GM18951 (cell line): Measurements from ENCODE around the gene CYP3A5.
"Not testable (repeated sequence)": the region's sequence is repeated elsewhere in the genome, so short reads cannot be mapped to it uniquely, and the experiment has no call there.

ENCODE experiments used
- POLR2A ChIP-seq: IDR thresholded peaks from 4 replicates; pipeline ENCODE4 v1.6.1; 2011; ENCODE audit warnings: mild to moderate bottlenecking; ENCODE audit not compliant: insufficient read length, insufficient read depth; ENCODE audit errors: extremely low read depth
- in situ Hi-C: fragments of 300-500 bp; cut with MboI; formaldehyde crosslinking; loops from one replicate; pipeline ENCODE4 v1.12.0; 2022; ENCODE audit warnings: low sequenced_read_pairs, mixed read lengths, inconsistent platforms; ENCODE audit not compliant: unreplicated experiment

The CYP3A5 gene

DNA sequence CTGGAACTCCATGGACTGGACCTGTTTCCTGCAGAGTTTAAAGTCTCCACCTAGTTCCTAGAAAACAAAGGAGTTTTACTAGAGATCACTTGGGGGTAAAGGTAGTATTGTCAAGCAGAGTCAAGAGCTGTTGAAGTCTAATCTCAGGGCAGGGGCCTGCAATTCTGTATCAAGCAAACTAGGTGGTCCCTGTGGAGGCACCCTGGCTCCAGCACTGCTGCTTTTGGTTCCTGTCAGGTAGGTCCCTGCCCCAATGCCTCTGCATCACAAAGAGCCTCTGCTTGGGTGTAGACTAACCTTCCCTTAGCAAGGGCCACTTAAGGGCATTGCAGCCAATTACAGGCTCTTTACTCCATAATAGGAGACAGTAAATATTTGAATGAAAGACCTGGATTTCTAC, 40.5 kb downstream of the CYP3A5 start:
- TF ChIP-seq POLR2A, result no peak
- in situ Hi-C loops, result no loop called here

DNA sequence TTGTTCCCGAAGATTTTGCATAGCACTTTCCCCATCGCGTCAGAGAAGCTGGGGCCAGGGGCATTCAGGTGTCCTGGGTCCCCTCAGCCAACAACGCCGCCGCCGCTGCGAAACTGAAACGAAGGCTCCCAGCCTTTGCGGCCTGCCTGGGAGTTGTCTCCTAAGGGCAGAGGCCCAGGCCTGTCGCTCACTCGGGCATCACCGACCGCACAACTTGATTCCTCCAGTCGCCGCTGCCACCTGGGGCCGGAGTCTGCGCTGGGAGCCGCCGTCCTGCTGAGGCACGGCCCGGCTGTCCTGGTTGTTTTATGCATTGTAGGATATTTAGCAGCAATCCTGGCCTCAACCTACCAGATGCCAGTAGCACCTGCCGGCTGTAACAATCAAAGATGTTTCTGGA, 41.1 kb downstream of the CYP3A5 start:
- TF ChIP-seq POLR2A, result no peak
- in situ Hi-C loops, result no loop called here

DNA sequence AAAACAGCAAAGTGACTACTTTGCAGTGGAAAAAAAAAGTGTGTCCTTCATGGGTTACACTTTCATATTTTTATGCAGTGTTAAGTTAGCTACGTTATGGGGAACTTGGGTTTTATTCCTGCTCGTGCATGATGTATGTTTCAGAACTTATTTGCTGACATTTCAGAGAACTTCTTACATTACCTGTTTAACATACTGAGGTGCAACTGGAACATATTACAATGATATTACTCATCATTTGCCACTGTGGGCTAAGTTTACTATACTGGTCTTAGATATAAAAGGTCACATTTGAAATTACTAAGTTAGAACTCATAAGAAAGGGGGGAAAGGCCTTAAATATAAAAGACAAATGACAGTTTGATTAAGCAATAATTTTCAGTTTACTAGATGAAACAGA, 42.4 kb downstream of the CYP3A5 start:
- in situ Hi-C loops, result not testable (repeated sequence)

DNA sequence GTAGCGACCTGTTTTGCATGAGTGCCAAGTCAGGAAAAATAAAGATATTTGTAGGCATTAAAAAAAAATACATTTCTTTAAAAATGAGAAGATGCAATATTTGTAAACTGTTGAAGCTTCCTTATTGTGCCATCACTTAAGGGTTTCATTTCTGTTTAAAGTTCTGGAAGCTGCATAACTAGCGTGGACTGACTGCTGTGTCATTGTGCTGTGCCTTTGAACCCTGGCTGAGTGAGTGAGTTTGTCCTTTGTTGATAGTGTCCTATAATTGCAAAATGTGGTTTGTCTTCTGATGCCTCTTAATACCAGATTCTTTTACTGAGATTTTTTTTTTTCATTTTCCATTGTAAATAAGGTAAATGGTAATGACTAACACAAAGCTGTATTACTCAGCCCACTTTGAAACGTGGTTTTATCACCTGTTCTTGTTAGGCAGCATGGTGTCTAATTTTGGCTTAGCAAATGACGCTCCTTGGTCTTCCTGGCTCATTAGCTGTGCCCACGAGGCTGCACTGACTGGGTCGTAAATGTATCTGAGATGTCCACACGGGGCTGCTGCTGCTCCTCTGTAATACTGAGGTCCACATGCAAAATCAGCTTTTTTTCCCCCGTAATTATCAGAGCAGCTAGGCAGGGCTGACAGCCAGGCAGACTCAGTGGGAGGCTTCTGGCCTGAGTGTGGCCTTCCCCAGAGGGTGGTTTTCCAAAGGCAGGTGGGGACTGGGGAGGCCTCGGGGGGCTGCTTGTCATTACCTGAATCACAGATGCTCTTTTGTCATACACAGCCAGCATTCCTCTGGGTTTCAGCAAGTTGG, 48.3 kb downstream of the CYP3A5 start:
- TF ChIP-seq POLR2A, result no peak
- in situ Hi-C loops, result no loop called here

GRCh38 chr7:99629643-99630042, 50.2 kb downstream of the CYP3A5 start:
- in situ Hi-C loops, result no loop called here

DNA sequence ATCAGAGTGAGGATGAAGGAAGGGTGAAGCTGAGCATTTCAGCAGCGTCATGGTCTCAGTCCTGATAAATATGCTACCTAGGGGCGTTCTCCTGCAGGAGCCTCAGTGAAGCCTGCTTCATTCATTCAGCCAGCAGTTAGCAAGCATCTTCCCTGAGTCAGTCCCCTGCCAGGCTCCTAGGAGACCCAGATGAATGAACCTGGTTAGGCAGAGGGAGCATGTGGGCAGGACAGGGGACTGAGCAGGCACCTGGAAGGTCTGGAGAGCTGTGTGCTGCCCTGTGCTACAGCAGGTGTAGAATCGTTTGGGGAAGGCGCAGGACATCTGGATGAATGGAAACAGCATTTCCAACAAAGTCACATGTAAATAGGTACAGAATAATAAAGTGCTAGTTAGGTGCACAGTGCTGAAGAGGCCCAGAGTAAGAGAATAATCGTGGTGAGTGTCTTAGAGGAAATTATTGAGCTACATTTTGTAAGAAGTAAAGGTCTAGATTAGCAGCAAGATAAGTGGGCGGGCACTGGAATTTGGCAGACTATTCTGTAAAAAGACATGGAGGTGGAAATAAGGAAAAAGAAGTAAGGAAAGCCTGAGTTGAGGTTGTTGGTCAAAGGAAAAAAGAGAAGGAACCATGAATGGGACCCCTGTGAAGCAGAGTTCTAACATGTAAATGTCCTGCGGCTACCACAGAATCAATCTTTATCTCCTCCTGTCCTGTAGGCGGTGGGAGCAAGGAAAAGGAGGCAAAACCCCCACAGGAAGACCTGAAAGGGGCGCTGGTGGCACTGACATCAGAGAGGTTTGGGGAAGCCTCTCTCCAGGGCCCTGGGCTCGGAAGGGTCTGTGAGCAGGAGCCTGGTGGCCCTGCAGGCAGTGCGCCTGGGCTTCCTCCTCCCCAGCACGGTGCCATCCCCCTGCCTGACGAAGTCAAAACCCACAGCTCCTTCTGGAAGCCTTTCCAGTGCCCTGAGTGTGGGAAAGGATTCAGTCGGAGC, 51.0 kb downstream of the CYP3A5 start:
- TF ChIP-seq POLR2A, result no peak
- in situ Hi-C loops, result no loop called here

More at GRCh38 chr7:99629643-99630042, 50.2 kb downstream of the CYP3A5 start:
- TF ChIP-seq POLR2A, result no peak

- TF ChIP-seq POLR2A, result no peak
- in situ Hi-C loops, result no loop called here
Observed at GRCh38 chr7:99627513-99627912, 52.3 kb downstream of the CYP3A5 start.

- in situ Hi-C loops, result no loop called here
- no peak for TF ChIP-seq POLR2A
Observed at GRCh38 chr7:99626661-99627060, 53.1 kb downstream of the CYP3A5 start.

DNA sequence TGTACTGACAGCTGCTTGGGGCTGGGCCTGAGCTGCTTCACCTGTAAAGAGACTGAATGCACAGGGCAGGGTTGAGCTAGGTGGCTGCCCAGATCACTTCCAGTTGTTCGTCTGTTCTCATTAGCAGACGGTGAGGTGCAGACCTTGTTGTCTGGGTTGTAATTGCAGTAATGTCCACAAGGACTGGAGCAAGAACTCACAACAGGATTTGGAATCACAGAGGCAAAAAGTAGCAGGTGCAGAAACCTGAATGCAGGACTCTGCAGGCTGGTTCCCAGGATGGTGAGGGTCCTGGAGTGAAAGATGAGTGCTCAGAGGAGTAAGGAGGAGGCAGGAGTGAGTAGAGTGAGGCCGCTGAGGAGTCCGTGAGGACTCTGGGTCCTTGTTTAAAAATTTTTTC, 53.8 kb downstream of the CYP3A5 start:
- in situ Hi-C loops, result no loop called here

DNA sequence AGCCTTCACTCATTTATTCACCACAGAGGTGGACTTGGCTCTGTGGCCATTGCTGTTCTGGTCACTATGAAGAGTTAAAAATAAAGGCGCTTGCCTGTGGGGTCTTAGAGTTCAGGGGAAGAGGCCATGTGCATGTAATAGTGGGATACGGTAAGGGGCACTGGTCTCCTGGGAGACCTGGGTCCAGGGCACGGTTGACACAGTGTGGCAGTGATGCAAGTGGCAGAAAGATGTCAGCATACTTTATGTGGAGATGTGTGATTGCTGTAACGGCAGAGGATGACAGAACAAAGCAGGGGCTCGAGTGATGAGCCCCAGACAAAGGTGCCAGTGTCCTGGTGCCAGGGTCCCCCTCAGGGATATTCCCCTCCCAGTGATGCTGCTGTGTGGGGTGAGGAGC, 54.5 kb downstream of the CYP3A5 start:
- in situ Hi-C loops, result no loop called here
- no peak for TF ChIP-seq POLR2A

More for the DNA sequence above, 53.8 kb downstream of the CYP3A5 start:
- TF ChIP-seq POLR2A, result no peak

DNA sequence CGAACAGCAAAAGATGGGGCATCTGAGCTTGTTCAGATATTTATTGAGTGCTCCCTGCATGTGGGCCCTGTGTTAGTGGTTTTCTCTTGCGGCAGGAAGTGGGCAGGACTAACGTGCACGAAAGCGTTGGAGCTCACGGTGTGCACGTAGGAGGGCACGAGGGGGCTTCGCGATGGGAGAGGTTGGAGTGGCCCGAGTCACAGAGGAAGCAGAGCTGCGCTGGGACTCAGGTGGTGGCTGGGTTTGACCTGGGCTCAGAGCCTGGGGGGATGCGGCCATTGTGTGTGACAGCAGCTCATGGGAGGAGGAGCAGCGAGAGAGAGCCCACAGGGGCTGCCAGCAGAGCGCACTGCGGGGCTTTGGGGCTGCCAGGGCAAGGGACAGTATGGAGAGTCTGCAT, 55.3 kb downstream of the CYP3A5 start:
- in situ Hi-C loops, result no loop called here
- TF ChIP-seq POLR2A, result no peak

DNA sequence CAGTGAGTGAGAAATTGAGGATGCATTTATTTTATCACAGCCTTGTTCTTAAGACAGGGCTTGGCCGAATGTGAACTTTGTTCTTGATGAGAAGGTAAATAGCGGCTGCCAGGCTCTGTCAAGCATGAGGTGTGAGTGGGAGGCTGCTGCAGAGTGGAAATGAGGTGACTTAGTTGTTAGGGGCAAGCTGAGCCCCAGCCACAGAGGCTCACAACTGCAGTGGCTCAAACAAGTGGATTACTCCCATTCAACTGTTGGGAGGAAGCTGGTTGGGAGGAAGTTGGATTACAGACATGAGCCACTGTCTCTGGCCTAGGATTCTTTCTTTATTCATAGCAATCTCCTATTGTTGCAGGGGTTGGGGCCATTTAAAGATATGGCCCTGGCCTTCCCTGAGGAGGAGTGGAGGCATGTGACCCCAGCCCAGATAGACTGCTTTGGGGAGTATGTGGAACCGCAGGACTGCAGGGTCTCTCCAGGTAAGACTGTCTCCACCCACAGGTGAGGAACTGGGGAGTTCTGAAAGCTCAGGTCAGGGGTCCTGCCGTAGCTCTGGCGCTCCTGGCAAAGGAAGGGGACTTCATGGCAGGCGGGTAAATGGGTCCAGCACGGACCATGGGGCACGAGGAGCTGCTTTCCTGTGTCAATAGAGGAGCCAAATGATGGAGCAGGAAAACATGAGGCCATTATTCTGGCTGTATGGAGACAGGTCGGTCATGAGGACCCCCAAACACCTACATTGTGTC, 55.9 kb downstream of the CYP3A5 start:
- in situ Hi-C loops, result no loop called here
- TF ChIP-seq POLR2A, result no peak

DNA sequence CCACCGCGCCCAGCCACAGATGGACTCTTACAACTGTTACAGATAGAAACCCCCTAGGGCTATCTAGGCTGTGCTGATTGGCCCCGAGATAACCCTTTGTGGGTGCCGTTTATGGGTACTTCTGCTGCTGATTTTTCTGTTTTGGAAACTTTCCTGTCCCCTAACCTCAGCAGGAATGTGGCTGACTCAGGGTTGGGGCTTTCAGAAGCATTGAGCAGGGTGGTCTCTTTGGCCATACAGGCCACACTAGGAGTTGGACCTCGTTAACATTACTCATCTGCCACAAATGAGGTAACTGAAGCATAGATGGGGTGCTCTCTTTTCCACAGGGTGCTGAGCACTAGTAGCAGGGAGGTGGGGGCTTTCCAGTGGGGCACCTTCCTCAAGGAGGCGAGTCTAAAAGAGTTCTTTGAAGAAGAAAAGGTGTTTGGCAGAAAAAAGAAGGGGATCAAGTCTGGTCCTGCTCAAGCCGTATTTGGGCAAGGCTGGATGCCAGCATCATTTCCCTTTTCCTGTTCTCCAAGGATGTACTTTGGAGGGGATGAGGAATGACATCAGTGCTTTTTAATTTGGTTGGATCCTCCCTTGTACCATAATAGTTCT, 56.6 kb downstream of the CYP3A5 start:
- no peak for TF ChIP-seq POLR2A
- in situ Hi-C loops, result no loop called here

DNA sequence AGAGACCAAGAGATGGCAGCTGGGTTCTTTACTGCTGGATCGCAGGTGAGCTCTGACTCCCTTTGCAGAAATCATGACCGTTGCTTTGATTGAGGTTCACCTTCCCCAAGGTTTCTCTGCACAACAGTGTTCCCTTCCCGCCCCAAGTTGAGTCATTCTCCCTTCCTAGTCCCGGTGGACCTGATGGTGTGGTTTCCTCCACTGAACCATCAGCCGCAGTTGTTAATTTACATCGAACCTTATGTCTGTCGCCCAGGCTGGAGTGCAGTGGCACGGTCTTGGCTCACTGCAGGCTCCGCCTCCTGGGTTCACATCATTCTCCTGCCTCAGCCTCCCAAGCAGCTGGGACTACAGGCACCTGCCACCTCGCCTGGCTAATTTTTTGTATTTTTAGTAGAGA, 57.2 kb downstream of the CYP3A5 start:
- in situ Hi-C loops, result no loop called here
- TF ChIP-seq POLR2A, result no peak
